ENCODE data around the gene MAN2B2.

DNA sequence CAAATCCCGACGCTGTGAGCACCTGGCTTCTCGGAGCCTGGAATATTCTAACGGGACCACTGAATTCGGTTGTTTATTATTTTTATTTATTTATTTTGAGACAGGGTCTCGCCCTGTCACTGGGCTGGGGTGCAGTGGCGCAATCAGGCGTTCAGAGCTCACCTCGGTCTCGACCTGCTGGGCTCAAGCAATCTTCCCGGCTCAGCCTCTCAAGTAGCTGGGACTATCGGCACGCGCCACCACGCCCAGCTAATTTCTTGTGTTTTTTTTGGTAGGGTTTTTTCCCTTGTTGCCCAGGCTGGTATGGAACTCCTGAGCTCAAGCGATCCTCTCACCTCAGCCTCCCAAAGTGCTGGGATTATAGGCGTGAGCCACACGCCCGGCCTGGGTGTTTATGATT lies 97.1 kb downstream of the MAN2B2 start:
- TF ChIP-seq, protein P1, sequence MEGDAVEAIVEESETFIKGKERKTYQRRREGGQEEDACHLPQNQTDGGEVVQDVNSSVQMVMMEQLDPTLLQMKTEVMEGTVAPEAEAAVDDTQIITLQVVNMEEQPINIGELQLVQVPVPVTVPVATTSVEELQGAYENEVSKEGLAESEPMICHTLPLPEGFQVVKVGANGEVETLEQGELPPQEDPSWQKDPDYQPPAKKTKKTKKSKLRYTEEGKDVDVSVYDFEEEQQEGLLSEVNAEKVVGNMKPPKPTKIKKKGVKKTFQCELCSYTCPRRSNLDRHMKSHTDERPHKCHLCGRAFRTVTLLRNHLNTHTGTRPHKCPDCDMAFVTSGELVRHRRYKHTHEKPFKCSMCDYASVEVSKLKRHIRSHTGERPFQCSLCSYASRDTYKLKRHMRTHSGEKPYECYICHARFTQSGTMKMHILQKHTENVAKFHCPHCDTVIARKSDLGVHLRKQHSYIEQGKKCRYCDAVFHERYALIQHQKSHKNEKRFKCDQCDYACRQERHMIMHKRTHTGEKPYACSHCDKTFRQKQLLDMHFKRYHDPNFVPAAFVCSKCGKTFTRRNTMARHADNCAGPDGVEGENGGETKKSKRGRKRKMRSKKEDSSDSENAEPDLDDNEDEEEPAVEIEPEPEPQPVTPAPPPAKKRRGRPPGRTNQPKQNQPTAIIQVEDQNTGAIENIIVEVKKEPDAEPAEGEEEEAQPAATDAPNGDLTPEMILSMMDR (IDR thresholded peaks at IDR 0.05): no peak
- no peak for TF ChIP-seq EP300 (IDR thresholded peaks at IDR 0.05)
